Activated CD8-positive, alpha-beta memory T cell treated with anti-CD3 and anti-CD28 coated beads for 24 hours (primary cell): ENCODE measurements around the gene PRMT3.
"Not testable (repeated sequence)": the region's sequence is repeated elsewhere in the genome, so short reads cannot be mapped to it uniquely, and the experiment has no call there.

Experiments
- DNase-seq: peaks from one replicate; pipeline ENCODE4 v3.0.0-alpha.2; 2020

The PRMT3 gene

GRCh38 chr11:20387261-20388095 lies at the start of gene PRMT3:
TSS of gene PRMT3 (plus strand) at chr11:20387716. CDS start at chr11:20387747, 31 bp downstream.
- DNase-seq = peak; percentile 98

- DNase-seq = no peak
These were observed 45.0 kb upstream of the PRMT3 start for GRCh38 chr11:20342347-20343141.

- no peak for DNase-seq
These were observed 36.4 kb upstream of the PRMT3 start for GRCh38 chr11:20351136-20351535.

- DNase-seq = no peak
These were observed 35.7 kb upstream of the PRMT3 start for GRCh38 chr11:20351751-20352262.

- no peak for DNase-seq
These were observed 33.6 kb upstream of the PRMT3 start for GRCh38 chr11:20353829-20354434.

- no peak for DNase-seq
These were observed 32.0 kb upstream of the PRMT3 start for GRCh38 chr11:20355221-20356219.

GRCh38 chr11:20357150-20357549 lies 30.4 kb upstream of the PRMT3 start:
- DNase-seq = no peak

GRCh38 chr11:20360650-20361049 lies 26.9 kb upstream of the PRMT3 start:
- DNase-seq = peak; percentile 66

GRCh38 chr11:20362481-20362880 lies 25.0 kb upstream of the PRMT3 start:
- DNase-seq = no peak

GRCh38 chr11:20363149-20363499 lies 24.4 kb upstream of the PRMT3 start:
- DNase-seq = no peak

GRCh38 chr11:20363500-20364340 lies 23.8 kb upstream of the PRMT3 start, which contains the start of gene HTATIP2:
TSS of gene HTATIP2 (plus strand) at chr11:20363714. CDS start at chr11:20364238, 524 bp downstream.
- DNase-seq = peak; percentile 91

- peak; percentile 60 for DNase-seq
These were observed 23.1 kb upstream of the PRMT3 start for GRCh38 chr11:20364341-20364792.

- not testable (repeated sequence) for DNase-seq
These were observed 22.1 kb upstream of the PRMT3 start for GRCh38 chr11:20365465-20365864.

GRCh38 chr11:20367313-20367948 lies 20.1 kb upstream of the PRMT3 start:
- DNase-seq = peak; percentile 68

- DNase-seq = no peak
These were observed 19.1 kb upstream of the PRMT3 start for GRCh38 chr11:20368438-20368837.

- DNase-seq = no peak
These were observed 17.7 kb upstream of the PRMT3 start for GRCh38 chr11:20369826-20370225.

- no peak for DNase-seq
These were observed 15.4 kb upstream of the PRMT3 start for GRCh38 chr11:20372081-20372626.

- no peak for DNase-seq
These were observed 14.4 kb upstream of the PRMT3 start for GRCh38 chr11:20373147-20373546.

- DNase-seq = no peak
These were observed 13.8 kb upstream of the PRMT3 start for GRCh38 chr11:20373568-20374209.
